GM18907 (cell line): ENCODE data around the gene IZUMO4.

Source experiments
- ATAC-seq: cut with Tn5 transposase; IDR thresholded peaks from one replicate; pipeline ENCODE4 v1.9.1; 2021; ENCODE audit warnings: mild to moderate bottlenecking, moderate library complexity; ENCODE audit not compliant: unreplicated experiment

Gene IZUMO4

GRCh38 chr19:2103045-2103707 is 6.5 kb downstream of the IZUMO4 start:
- ATAC-seq = no peak

DNA sequence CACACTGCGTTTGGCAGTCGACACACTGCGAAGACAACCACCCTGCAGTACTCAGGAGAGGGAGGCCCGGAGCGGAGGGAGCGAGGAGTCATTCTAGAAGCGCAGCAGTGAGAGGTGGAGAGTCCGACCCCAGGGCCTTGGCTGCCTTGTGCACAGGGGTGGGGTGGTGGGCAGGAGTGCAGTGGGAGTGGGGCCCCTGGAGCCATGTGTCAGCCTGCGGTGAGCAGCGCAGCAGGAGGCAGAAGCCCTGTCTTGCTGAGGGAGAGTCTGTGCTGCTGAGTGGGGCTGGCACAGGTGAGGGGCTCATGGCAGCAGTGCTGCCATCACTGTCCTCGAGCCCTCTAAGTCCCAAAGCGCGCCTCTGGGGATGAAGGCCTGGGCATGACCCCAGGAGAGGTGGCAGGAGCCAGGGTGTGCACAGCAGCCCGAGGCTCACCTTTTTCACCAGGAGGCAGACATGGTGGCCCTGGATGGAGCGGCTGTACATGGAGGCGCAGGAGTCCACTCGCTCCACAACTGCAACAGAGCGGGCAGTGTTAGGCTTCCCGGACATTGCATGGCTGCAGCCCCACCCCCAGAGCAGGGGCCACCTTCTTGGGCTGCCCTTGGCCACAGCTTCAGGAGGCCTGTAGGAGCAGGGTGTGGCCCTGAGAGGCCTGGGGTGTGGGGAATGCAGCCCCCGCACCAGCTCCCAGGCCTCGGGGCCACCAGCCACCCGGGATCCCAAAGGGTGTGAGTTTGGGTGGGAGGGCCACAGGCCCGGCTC is 11.7 kb downstream of the IZUMO4 start:
- no peak for ATAC-seq

DNA sequence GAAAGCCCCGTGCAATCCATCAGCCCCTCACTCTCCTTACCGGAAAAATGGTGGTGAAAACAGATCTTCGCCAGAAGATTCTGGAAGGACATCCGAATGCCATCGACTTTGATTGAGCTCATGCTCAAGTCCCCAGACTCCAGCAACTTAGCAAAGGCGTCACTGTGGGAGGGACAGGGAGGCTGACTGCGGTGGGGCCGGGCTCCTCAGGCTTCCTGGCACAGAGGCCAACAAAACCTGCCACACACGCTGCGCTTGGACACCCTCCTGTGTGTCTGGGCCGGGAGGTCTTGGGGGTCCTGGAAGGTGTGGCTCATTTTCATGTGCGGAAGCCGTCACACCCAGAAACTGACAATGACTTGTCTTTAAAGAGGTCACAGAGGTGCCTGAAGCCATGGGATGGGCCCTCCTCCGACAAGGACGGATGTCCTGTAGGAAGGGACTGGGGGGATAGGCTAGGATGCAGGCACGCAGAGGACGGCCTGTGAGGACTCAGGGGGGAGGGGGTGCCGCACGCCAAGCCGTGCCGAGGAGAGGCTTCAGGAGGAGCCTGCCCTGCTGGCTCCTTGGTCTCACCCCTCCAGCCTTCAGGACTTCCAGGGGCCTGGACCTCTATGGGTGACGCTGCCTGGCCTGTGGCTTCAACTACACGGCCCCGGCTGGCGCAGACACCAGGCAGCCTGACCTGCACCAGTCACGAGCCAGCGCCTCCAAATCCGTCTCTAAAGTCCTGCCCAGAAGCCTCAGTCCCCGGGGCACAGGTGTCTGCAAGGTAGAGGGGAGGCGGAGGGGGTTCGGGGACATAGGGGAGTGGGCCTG is 12.5 kb downstream of the IZUMO4 start:
- ATAC-seq = no peak

- no peak for ATAC-seq
Observed at GRCh38 chr19:2110822-2111221, 14.1 kb downstream of the IZUMO4 start.

- ATAC-seq = no peak
Observed at GRCh38 chr19:2111425-2111824, 14.7 kb downstream of the IZUMO4 start.

DNA sequence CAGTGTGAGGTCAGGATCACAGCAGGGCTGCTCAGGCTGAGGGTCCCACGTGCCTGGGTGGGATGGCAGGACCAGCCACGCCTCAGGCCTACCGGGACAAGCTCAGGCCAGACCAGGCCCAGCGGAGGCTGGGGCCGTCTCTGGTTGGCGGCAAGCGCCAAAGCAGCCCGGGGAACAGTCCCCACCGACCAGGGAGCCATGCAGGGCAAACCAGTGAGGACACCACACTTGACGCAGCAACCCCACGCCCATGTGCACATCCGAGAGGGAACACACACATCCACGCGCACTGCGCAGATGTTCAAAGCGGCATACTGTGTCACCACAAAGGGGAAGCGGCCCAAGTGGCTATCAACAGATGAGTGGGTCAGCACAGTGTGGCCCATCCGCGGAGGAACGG is 15.2 kb downstream of the IZUMO4 start:
- no peak for ATAC-seq

DNA sequence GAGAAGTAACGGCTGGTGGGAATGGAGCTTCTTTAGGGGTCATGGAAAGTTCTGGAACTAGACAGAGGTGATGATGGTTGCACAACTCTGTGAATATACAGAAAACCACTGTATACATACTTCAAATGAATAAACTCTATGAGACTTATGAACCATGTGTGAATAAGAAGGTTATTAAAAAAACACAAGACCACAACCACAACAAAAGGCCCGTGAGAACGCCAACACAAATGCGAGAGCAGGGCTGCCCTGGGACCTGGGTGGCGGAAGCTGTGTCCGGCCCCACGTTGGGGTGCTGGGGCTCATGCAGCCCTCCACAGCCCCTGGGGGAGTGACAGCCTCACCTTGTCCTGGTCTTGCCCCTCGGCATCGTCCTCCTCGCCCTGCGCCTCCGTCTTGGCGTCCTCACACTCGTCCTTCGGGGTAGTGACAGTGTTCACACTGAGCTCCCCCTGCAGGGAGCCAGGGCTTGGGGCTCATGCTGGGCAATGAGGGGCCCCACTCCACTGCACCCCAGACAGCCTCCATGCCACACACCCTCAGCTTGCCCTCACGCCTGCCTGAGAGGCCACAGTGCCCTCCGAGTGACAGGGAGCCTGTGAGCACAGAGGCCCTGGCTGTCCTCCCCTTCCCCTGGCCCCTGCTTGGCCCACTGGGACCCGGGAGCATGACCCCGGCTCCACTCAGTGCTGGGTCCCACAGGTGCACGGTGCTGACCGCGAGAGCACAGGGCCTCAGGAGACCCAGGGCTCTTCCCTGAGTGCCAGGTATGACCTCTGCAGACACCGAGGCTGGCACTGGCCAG is 16.0 kb downstream of the IZUMO4 start:
- ATAC-seq = no peak

DNA sequence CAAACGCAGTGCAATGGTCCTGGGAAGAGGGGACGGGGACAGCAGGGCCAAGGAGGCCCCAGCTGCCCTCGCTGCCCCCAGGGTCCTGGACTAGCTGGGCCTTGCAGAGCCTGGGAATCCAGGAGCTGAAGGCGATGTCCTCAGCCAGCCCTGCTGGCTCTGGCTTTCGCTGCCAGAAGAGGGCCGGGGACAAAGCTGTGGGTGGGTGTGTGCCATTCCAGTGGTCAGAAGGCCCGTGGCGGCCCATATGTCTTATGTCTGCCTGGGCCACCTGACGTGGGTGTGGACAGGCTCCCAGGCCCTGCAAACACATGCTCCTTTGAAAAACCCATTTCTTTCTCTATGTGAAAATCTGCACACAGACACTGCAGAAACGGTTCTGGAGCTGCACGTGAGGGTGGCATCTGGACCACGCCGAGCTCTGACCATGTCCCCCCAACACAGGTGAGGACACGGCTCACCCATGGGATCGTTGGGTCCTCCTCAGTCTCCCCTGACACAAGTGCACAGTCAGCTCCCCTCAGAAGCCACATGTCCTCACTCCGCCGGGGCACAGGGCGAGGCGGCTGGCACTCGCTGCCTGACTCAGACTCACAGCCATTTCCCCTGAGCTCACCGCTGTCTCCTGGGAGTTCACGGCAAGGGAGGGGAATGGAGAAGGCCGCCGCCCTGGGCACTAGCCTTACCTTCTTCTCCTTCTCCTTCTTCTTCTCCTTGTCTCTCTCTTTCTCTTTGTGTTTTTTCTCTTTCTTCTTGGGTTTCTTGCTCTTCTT is 16.9 kb downstream of the IZUMO4 start:
- ATAC-seq = no peak

- ATAC-seq = no peak
Observed at GRCh38 chr19:2114218-2114617, 17.5 kb downstream of the IZUMO4 start.

GRCh38 chr19:2114821-2115220 is 18.1 kb downstream of the IZUMO4 start:
- ATAC-seq = no peak

DNA sequence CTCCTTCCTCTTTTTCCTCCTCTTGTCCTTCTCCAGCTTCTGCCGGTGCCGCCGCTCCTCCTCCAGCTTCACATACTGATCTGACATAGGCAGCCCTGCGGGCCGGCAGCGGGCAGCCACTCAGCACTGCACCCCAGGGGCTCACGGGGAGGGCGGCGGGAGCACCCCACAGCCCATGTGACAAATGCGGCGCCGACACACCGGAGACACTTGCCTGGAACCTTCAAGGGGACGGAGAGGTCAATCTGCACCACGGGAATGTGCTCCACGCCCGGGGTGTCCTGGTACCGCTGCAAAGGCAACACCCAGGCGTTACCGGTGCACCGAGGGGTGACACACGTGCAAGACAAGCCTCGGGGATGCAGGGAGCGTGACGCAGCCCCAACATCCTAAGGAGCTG is 18.6 kb downstream of the IZUMO4 start:
- ATAC-seq = no peak

- ATAC-seq = no peak
Observed at GRCh38 chr19:2115911-2116426, 19.3 kb downstream of the IZUMO4 start.

DNA sequence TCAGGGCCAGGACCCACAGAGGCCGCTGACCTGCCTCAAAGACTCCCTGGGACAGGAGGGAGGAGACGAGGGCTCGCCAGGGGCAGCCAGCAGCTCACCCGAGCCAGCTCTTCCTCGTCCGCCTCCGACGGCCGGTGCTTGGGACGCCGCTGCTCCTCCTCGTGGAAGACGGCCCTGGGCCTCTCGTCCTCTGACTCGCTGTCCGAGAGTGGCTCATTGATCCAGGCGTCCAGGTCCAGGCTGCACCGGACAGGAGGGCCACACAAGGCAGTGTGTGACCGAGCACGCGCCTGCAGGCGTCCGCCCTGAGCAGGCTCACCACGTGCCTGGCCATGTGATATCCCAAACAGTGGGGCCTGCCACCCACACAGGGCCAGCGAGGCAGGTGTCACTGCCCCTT is 19.8 kb downstream of the IZUMO4 start:
- ATAC-seq = no peak

- ATAC-seq = no peak
Observed at GRCh38 chr19:2117215-2117960, 20.7 kb downstream of the IZUMO4 start.

- no peak for ATAC-seq
Observed at GRCh38 chr19:2118438-2118837, 21.7 kb downstream of the IZUMO4 start.

- no peak for ATAC-seq
Observed at GRCh38 chr19:2119921-2120785, 23.4 kb downstream of the IZUMO4 start.

DNA sequence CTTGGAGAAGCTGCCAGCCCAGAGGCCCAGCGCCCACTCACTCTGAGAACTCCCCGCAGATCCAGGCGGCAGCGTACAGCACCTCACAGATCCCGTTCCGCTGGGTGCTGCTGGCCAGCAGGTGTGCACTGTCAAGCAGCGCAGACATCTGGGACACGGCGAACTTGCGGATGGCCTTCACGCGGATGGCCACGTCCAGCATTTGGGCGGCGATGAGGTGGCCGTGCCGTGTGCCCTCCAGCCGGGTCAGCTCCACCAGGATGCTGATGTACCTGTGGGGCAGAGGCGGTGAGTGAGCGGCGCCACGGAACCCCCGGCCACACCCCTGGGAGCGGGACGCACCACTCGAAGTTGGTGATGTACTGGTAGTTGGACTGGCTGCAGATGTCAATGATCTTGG is 24.1 kb downstream of the IZUMO4 start:
- ATAC-seq = no peak

DNA sequence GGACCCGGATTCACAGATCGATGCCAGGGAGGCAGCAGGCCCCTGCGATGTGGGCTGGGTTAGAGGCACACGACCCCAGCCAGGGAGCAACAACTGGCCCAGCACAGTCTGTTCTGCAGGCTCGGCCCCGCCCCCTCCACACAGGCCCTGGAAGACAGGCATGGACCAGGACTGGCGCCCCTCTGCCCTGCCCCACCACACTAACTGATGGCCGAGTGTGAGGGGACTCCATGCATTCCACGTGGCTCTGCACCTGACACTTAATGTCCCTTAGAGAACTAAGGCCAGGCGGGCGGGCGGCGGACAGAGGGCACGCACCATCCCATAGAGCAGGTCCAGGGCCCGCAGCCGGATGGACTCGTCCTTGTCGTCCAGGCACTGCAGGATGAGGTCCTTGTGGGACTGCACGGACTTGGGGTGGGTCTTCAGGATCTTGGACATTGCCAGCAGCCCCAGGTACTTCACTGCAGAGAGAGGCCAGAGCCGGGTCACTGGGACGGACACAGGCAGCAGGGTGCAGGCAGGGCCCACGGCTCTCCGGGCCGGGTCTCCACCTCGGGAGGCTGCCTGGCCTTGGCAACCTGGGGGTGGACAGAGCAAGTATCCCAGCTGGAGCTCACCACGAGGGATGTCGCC is 24.8 kb downstream of the IZUMO4 start:
- no peak for ATAC-seq
